HEK293T (cell line): ENCODE data around the gene SLC6A1.

Source experiments
- BHLHE40 ChIP-seq: fragments of 450-650 bp; IDR thresholded peaks from 2 replicates; pipeline ENCODE4 v1.6.1; 2016; ENCODE audit warnings: mild to moderate bottlenecking, moderate library complexity, borderline replicate concordance
- CTBP1 ChIP-seq: fragments of 450-650 bp; IDR thresholded peaks from 2 replicates; pipeline ENCODE4 v1.6.1; 2016; ENCODE audit warnings: borderline replicate concordance
- ELF4 ChIP-seq: fragments of 450-650 bp; IDR thresholded peaks from 2 replicates; pipeline ENCODE4 v1.6.1; 2017; ENCODE audit warnings: antibody characterized with exemption
- FOXA1 ChIP-seq: fragments of 450-650 bp; IDR thresholded peaks from 2 replicates; pipeline ENCODE4 v1.6.1; 2016; ENCODE audit warnings: mild to moderate bottlenecking
- FOXK2 ChIP-seq: fragments of 450-650 bp; IDR thresholded peaks from 2 replicates; pipeline ENCODE4 v1.6.1; 2016; ENCODE audit warnings: mild to moderate bottlenecking
- FOXM1 ChIP-seq: fragments of 450-650 bp; IDR thresholded peaks from 2 replicates; pipeline ENCODE4 v1.6.1; 2017; ENCODE audit warnings: mild to moderate bottlenecking, borderline replicate concordance
- HDGF ChIP-seq: fragments of 450-650 bp; IDR thresholded peaks from 2 replicates; pipeline ENCODE4 v1.6.1; 2017; ENCODE audit warnings: antibody characterized with exemption, borderline replicate concordance
- NFRKB ChIP-seq: fragments of 450-650 bp; IDR thresholded peaks from 2 replicates; pipeline ENCODE4 v1.6.1; 2016; ENCODE audit warnings: mild to moderate bottlenecking, moderate library complexity
- SP1 ChIP-seq: fragments of 450-650 bp; IDR thresholded peaks from 2 replicates; pipeline ENCODE4 v1.6.1; 2017
- SUZ12 ChIP-seq: fragments of 450-650 bp; IDR thresholded peaks from 2 replicates; pipeline ENCODE4 v1.6.1; 2016; ENCODE audit warnings: mild to moderate bottlenecking
- TARDBP ChIP-seq: fragments of 450-650 bp; IDR thresholded peaks from 2 replicates; pipeline ENCODE4 v1.6.1; 2016
- ZNF384 ChIP-seq: fragments of 450-650 bp; IDR thresholded peaks from 2 replicates; pipeline ENCODE4 v1.6.1; 2016

DNA sequence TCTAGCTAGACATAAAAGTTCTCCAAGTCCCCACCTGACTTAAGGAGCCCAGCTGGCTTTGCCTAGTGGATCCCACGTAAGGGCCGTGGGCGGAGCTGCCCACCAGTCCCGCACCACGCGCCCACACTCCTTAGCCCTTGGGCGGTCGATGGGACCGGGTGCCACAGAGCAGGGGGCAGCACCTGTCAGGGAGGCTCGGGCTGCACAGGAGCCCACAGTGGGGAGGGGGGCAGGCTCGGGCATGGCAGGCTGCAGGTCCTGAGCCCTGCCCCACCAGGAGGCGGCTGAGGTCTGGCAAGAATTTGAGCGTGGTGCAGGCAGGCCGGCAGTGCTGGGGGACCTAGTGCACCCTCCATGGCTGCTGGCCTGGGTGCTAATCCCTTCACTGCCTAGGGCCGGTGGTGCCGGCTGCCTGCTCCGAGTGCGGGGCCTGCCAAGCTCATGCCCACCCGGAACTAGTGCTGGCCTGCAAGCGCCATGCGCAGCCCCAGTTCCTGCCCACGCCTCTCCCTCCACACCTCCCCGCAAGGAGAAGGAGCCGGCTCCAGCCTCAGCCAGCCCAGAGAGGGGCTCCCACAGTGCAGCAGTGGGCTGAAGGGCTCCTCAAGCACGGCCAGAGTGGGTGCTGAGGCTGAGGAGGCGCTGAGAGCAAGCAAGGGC is 78.7 kb downstream of the SLC6A1 start:
- no peak for TF ChIP-seq ELF4
- no peak for TF ChIP-seq TARDBP
- TF ChIP-seq SP1: no peak
- no peak for TF ChIP-seq BHLHE40
- TF ChIP-seq FOXA1: no peak
- TF ChIP-seq FOXK2: no peak
- TF ChIP-seq NFRKB: no peak
- TF ChIP-seq FOXM1: no peak
- TF ChIP-seq CTBP1: no peak
- TF ChIP-seq SUZ12: no peak
- no peak for TF ChIP-seq ZNF384
- TF ChIP-seq HDGF: no peak
